Measurements from ENCODE around the gene MIS12. TPM values are rescaled to one million over a fixed set of nuclear protein-coding genes. Genes with fewer than 3 reads are reported as not detected.

Gene MIS12
- total and polyA plus RNA-seq, 2 of the 13 experiments (the other 11 are each of a cell fraction or from before 2014, with no cell fraction given) = 13.4 to 28.0 TPM

GRCh38 chr17:5438716-5439445 is 47.5 kb upstream of the MIS12 start, which contains the start of gene C1QBP (continued):
- TF ChIP-seq, protein P1, sequence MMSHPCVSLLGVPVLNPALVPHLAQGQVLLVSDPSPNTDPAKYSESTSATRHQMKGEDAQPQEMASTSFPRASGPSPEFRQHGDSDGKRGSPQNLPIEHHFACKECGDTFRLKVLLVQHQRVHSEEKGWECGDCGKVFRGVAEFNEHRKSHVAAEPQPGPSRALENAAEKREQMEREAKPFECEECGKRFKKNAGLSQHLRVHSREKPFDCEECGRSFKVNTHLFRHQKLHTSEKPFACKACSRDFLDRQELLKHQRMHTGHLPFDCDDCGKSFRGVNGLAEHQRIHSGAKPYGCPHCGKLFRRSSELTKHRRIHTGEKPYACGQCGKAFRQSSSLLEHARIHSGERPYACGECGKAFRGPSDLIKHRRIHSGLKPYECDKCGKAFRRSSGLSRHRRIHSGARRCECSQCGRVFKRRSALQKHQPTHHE (CRISPR knock-in tag; IDR thresholded peaks at IDR 0.05; ENCODE audit: borderline replicate concordance) = peak; percentile 73; the same call in 1 of the 2 replicates
- TF ChIP-seq ZNF550 (CRISPR knock-in tag; IDR thresholded peaks at IDR 0.05; ENCODE audit: borderline replicate concordance) = 0 out of 2 replicates have a peak, but pooled peaks have one; percentile 32
- peak; percentile 79; the same call in 1 of the 2 replicates for TF ChIP-seq ZNF546 (CRISPR knock-in tag; conservative IDR thresholded peaks at IDR 0.05)
- TF ChIP-seq NBN (conservative IDR thresholded peaks at IDR 0.05) = no peak
- TF ChIP-seq CBX5 (CRISPR knock-in tag; IDR thresholded peaks at IDR 0.05; ENCODE audit: borderline replicate concordance) = peak; percentile 51; the same call in 1 of the 2 replicates
- TF ChIP-seq KLF15 (CRISPR knock-in tag; IDR thresholded peaks at IDR 0.05; ENCODE audit: borderline replicate concordance) = no peak
- TF ChIP-seq, protein P2, sequence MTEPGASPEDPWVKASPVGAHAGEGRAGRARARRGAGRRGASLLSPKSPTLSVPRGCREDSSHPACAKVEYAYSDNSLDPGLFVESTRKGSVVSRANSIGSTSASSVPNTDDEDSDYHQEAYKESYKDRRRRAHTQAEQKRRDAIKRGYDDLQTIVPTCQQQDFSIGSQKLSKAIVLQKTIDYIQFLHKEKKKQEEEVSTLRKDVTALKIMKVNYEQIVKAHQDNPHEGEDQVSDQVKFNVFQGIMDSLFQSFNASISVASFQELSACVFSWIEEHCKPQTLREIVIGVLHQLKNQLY (CRISPR knock-in tag; IDR thresholded peaks at IDR 0.05) = no peak
- no peak for TF ChIP-seq HMG20A (CRISPR knock-in tag; IDR thresholded peaks at IDR 0.05; ENCODE audit: borderline replicate concordance)
- TF ChIP-seq ZNF552 (CRISPR knock-in tag; IDR thresholded peaks at IDR 0.05; ENCODE audit: borderline replicate concordance) = peak; percentile 87; the same call in 1 of the 2 replicates
- TF ChIP-seq SP140L (CRISPR knock-in tag; IDR thresholded peaks at IDR 0.05; ENCODE audit: borderline replicate concordance) = peak; percentile 77; the same call in 1 of the 2 replicates
- TF ChIP-seq ELF1 (CRISPR knock-in tag; IDR thresholded peaks at IDR 0.05) = peak; percentile 82
- no peak for TF ChIP-seq SIX4 (CRISPR knock-in tag; IDR thresholded peaks at IDR 0.05)
- TF ChIP-seq ZNF33A (CRISPR knock-in tag; IDR thresholded peaks at IDR 0.05; ENCODE audit: borderline replicate concordance) = no peak
- TF ChIP-seq, protein P3, sequence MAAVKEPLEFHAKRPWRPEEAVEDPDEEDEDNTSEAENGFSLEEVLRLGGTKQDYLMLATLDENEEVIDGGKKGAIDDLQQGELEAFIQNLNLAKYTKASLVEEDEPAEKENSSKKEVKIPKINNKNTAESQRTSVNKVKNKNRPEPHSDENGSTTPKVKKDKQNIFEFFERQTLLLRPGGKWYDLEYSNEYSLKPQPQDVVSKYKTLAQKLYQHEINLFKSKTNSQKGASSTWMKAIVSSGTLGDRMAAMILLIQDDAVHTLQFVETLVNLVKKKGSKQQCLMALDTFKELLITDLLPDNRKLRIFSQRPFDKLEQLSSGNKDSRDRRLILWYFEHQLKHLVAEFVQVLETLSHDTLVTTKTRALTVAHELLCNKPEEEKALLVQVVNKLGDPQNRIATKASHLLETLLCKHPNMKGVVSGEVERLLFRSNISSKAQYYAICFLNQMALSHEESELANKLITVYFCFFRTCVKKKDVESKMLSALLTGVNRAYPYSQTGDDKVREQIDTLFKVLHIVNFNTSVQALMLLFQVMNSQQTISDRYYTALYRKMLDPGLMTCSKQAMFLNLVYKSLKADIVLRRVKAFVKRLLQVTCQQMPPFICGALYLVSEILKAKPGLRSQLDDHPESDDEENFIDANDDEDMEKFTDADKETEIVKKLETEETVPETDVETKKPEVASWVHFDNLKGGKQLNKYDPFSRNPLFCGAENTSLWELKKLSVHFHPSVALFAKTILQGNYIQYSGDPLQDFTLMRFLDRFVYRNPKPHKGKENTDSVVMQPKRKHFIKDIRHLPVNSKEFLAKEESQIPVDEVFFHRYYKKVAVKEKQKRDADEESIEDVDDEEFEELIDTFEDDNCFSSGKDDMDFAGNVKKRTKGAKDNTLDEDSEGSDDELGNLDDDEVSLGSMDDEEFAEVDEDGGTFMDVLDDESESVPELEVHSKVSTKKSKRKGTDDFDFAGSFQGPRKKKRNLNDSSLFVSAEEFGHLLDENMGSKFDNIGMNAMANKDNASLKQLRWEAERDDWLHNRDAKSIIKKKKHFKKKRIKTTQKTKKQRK (IDR thresholded peaks at IDR 0.05; ENCODE audit: low read length) = no peak
- no peak; the same call in none of the 2 replicates for TF ChIP-seq ZSCAN20 (CRISPR knock-in tag; IDR thresholded peaks at IDR 0.05; ENCODE audit: borderline replicate concordance)
- no peak for TF ChIP-seq NFE2L2 (IDR thresholded peaks at IDR 0.05; ENCODE audit: low read length)
- TF ChIP-seq ZNF451 (CRISPR knock-in tag; IDR thresholded peaks at IDR 0.05) = peak; percentile 93
- TF ChIP-seq SP5 (CRISPR knock-in tag; IDR thresholded peaks at IDR 0.05; ENCODE audit: borderline replicate concordance, low read depth) = no peak
- peak; percentile 93; the same call in 1 of the 2 replicates for TF ChIP-seq MAF1 (CRISPR knock-in tag; IDR thresholded peaks at IDR 0.05; ENCODE audit: borderline replicate concordance)
- no peak for TF ChIP-seq BCL6 (CRISPR knock-in tag; IDR thresholded peaks at IDR 0.05)
- no peak for TF ChIP-seq SMARCE1 (IDR thresholded peaks at IDR 0.05; ENCODE audit: borderline replicate concordance)
- no peak; the same call in 1 of the 2 replicates for TF ChIP-seq ZNF337 (CRISPR knock-in tag; IDR thresholded peaks at IDR 0.05; ENCODE audit: borderline replicate concordance, low read depth)
- TF ChIP-seq RARA (CRISPR knock-in tag; IDR thresholded peaks at IDR 0.05) = peak; percentile 29; the same call in 1 of the 2 replicates
- no peak for TF ChIP-seq ZNF207 (IDR thresholded peaks at IDR 0.05; ENCODE audit: borderline replicate concordance)
- TF ChIP-seq MXD4 (CRISPR knock-in tag; IDR thresholded peaks at IDR 0.05) = peak; percentile 99

Measured in HepG2 (cell line).